DMS53 treated with DMSO at 0.1 percent for 48 hours (cell line): ENCODE measurements around the gene UBR4.
"Not testable (repeated sequence)": the region's sequence is repeated elsewhere in the genome, so short reads cannot be mapped to it uniquely, and the experiment has no call there.

Experiments
- DNase-seq: peaks from one replicate; lab custom pipeline; 2025; ENCODE audit not compliant: unreplicated experiment; lab: John Stamatoyannopoulos, UW

The UBR4 gene

DNA sequence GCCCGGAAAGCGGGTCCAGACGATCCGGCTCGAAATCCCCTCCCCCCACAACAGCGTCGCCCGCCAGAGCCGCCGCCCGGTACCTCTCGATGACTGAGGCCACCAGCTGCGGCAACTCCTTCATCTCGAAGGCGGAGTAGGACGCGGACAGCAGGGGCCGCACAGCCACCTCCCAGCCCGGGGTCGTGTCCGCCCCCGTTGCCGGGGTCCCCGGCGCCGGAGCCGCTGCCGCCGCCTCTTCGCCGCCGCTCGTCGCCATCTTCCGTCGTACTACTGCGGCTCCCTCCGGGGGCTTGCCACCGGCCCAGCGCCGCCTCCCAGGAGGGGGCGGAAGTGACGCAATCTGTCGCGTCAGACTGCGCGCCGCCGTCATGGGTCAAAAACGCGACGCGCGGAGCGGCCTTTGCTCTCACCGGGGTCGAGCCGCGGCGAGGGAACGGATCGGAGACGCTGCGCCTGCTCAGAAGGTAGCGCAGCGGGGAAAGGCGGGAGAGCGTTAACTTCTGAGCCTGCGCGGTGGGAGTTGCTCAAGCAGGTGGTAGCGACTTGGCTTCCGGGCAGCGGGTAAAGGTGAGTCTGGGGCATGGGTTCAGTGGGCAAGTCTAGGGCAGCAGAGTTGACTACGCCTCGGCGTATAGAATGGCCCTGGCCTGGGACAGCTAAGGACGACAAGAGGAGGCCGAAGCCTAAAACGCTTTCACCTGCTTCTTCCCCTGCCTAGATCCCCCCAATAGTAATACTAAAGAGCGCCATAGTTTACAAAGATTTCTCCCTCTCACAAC lies at the start of gene UBR4:
UBR4 (minus strand) TSS at position 277 of the 782 bp plus-strand sequence; CDS start at position 259, 18 bp downstream.
- peak; percentile 98 for DNase-seq

DNA sequence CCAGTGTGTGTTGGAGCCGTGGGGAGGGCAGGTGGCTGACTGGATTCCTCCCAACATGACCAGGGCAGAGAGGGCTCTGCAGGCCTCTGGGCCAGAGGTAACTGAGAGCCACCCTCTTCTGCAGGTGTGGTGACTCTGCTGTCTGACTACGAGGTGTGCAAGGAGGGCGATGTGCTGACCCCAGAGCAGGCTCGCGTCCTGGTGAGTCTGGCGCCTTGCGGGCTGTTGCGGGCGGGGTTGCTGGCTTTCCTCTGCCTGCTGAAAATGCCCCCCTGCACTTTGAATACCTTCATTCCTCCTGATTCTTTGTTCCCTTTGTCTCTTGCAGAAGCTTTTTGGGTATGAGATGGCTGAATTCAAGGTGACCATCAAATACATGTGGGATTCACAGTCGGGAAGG lies 48.3 kb upstream of the UBR4 start:
- no peak for DNase-seq

DNA sequence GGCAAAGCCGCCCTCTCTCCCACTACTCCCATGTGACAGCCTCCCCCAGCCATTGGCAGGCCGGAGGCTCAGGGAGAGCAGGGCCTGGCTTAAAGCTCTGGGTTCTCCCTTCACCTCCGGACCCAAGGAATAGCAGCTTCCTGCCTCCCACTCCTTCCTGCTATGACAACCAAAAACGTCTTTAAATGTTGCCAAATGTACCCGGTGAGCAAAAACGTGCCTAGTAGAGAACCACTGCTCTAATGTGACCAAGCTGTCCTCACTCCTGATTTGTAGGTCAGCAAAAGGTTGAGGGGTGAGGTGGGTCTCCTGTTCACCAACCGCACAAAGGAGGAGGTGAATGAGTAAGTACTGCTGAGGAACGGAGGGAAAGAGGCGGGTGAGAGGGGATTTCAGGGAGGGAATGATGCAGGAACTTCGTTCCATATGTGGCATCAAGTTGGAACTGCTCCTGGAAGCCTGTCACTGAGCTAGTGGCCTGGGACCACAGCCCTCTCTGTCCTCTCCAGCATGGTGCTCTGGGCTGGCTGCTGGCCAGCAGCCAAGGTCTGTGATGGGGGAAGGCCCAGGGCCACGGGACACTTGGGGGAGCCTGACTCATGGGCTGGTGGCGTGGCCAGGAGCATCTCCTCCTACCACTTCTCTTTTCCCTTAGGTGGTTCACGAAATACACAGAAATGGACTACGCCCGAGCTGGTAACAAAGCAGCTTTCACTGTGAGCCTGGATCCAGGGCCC lies 47.3 kb upstream of the UBR4 start:
- DNase-seq = no peak

DNA sequence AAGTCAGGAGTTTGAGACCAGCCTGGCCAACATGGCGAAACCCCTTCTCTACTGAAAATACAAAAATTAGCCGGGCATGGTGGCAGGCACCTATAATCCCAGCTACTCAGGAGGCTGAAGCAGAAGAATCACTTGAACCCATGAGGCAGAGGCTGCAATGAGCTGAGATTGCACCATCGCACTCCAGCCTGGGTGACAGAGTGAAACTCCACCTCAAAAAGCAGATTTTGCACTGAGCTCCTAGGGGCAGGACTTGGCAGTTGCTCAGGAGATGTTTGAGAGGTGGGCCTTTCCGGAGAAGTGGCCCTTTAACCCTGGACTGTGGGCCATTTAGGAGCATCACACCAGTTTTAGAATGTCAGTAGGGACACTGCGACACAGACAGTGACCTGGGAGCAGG lies 46.2 kb upstream of the UBR4 start:
- DNase-seq = not testable (repeated sequence)

DNA sequence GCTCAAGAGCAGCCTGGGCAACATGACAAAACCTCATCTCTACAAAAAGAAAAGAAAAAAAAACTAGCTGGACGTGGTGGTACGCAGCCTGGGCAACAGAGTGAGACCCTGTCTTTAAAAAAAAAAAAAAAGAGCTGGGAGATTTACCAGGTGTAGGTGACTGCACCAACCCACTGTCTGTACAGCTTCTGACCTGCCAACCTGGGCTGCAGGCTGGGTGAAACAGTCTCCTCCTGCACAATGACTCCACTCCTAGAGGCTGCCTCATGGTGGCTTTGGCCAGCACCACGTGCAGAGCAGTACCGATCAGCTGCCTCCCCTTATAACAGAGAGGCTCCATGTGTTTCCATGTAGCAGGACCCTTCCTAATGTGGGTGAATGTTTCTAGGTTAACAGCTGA lies 45.2 kb upstream of the UBR4 start:
- no peak for DNase-seq

DNA sequence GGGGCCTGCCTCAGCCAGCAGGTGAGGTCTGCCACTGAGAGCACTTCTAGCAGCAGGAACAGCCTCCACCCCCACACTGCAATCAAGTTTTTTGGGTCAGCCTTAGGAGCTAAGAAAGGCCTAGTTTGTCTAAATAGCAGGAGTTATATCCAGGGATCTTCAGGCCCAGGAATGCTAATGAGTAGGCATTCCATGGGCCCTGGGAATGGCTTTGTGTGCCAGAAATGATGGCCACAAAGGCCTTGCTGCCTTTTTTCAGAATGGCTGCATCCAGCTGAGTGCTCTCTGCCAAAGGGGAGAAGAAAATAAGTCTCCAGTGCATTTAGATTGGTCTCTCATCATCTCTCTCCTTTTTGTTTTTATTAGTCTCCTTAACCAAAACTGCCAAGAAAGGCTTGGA lies 44.4 kb upstream of the UBR4 start:
- no peak for DNase-seq

DNA sequence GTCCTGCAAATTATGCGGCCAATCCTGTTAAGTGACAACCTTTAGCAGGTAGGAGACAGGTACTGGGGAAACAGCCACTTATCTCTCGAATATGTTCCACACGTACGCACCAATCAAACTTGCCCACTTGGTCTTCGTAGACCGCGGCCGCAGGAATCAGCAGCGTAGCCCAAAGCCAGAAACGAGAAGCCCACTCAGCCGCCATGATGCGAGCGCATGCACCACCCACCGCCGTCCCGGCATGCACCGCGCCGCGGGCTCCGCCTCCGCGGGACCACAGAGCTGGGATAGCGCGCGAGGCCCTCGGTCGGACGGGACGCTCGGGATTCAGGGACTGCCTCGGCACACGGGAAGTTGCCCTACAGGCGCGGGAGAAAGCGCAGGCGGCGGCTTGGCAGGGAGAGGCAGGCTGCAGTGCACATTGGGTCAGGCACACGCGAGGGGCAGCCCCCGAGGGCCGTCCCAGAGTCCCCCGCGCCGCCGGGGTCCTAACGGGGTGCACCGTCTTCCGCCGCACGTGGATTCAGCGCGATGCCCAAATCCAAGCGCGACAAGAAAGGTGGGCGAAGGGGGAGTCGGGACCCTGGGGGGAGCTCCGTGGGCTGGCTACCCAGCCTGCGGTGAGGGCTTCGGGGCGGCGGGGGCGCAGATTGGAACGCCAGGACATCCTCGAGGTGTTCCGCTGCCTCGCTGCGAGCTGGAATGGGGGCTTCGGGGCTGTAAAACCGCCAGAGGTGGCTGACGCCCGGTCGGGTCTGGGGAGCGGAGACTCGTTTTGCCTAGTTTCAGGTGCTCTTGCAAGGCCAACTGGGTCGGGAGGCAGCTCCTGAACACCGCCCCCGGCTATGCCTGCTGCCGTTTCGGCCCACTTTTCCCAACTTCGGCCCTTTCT lies 41.5 kb upstream of the UBR4 start, which contains the start of the genes EMC1 and MRTO4:
EMC1 (minus strand) TSS at position 220 of the 892 bp plus-strand sequence; CDS start at position 205, 15 bp downstream.
MRTO4 (plus strand) TSS at position 501 of the 892 bp plus-strand sequence; CDS start at position 532, 31 bp downstream.
- DNase-seq = peak; percentile 71

DNA sequence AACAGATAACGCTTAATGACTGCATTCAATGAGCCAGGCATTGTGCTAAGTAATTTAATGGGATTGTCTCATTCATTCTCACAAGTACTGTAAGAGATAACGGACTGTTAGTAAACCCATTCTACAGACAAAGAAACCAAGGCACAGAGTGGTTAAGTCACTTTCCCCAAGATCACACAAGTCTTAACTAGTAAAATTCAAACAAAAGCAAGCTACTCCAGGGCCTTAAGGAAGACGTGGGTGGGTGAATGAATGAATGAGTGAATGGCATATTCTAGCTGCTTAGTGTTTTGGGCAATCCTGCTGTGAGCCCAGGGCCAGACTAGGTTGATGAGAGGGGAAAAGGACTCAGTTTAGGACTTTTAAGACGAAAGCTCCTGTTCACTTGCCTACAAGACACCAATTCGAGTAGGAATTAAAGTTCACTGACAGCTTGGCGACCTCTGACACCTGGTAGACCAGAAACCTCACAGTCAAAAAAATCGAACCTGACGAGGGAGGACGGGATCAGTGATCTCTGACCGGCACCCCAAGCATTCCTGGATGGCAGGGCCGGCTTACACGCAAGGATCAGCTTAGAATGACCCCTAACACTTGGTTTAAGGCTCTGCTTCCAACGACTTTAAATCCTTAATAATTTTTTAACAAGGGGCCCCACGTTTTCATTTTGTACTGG lies 40.7 kb upstream of the UBR4 start:
- no peak for DNase-seq

DNA sequence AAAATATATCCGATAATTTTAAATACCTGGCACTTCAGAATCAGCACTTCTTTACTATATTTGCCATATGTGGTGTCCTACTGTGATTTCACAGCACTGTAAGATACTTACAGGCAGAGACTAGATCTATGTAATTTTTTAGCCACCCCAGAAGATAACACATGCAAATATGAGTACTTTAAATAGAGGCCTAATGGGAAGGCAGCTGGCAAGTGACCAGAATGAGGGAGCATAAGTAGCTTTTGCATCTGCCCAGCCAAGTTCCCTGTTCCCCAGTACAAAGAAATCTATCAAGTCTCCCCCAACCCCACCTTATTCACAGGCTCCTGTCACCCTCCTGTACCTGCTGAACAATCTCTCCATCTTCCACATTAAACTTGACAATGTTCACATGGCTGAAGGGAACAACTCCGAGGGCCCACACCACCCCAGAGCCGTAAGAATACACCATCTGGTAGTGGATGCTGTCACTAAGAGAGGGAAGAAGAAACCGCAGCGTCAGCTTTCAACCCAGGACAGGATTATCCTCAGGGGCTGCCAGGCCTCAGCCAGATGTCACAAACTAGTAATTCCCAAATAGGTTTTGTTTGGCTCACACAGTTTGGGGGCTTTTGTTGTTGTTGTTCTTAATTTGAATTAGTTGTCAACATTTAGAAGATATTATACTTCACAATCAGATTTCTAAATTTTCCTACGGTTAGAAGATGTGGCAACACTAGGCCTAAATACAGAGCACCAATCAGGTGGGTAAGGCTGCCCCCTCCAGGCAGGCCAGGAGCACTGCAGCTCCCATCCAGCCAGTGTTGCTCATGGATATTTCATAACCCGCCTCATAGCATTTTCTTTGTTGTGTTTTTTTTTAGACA lies 30.8 kb upstream of the UBR4 start:
- peak; percentile 44 for DNase-seq

DNA sequence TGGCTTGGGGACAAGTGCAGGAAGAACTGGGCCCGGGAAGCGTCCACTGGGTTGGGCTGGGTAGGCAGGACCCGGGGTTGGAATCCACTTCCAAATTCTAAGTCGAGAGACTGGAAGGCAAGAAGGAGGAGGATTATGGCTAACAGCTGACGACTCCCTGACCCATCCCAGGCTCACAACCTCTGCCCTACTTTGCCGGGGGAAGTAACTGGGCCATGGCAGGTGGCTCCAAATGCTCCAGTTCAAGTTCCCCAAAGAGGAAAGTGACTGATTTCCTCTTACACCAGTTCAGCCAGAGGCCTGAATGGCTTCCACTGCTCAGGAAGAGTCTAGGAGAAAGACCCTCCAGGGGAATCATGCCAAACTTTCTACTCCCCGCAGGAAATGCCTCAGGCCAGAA lies 29.8 kb upstream of the UBR4 start:
- no peak for DNase-seq

DNA sequence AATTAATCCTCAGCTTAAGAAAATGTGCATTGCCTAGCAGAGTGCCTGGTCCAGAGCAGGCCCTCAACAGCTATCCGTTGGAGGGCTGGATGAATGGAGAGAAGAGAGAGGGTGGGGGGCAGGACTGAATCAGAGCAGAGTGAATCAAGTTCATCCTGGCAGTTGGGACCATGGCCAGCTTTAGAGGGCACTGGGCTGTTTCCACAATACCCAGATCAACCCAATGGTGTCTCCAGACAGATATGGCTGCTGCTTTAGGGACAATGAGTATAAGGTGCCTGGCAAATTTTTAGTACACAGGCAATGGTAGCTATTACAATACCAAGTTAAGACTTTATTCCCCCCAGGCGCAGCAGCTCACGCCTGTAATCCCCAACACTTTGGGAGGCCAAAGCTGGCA lies 24.2 kb upstream of the UBR4 start:
- DNase-seq = no peak

DNA sequence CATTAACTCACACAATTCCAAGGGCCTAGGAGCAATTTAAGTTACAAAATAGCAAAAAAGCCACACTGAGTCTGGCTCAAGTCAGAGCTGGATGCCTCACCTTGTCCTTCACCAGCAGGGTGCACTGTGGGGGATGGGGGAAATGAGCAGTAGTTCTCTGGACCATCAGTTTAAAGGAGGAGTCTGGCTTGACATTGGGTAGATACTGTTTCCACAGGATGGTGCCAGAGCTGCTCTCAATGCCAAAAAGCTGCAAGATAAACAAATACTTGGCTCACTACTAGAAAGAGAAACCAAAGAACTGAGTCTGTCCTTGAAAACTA lies 22.4 kb upstream of the UBR4 start:
- no peak for DNase-seq

DNA sequence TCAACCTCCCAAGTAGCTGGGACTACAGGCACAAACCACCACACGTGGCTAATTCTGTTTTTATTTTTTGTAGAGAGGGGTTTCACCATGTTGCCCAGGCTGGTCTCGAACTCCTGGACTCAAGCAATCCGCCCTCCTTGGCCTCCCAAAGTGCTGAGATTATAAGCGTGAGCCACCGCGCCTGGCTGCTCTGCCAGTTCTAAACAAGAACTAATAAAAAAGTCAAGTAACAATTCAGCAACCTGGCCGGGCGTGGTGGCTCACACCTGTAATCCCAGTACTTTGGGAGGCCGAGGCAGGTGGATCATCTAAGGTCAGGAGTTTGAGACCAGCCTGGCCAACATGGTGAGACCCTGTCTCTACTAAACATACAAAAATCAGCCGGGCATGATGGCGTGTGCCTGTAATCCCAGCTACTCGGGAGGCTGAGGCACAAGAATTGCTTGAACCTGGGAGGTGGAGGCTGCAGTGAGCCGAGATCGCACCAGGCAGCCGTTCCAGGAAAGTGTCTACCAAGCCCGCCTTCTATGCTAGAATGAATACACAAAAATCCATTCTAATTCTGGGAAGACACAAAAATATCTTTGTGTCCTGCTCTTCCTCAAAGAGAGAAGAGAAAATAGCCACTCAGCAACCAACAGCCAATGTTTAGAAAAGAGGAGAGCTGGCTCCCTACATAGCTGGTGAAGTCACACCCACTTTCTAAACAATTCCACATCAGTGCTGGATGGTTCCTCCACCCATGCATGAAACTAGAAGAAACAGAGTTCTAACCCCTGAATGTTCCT lies 21.9 kb upstream of the UBR4 start:
- DNase-seq = not testable (repeated sequence)

DNA sequence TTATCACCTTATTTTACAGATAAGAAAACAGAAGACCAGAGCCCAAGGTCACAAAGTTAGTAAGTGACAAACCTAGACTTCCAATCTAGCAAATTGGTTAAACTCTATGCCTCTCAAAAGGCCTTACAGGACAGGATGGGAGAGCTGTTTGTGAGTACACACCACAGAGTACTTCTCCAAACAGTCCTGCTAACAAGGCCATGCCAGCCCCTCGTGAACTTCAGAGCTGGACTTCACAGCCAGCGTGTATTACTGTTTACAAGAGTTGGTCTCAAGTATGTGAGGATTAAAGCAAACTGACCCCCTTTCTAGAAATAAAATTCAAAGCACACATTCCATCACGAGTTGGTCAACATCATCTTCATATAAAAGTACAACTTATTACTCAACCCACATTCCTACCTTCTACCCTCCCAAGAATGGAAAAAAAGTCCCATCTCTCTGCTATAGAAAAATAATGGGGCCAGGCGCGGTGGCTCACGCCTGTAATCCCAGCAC lies 19.8 kb upstream of the UBR4 start:
- DNase-seq = no peak

DNA sequence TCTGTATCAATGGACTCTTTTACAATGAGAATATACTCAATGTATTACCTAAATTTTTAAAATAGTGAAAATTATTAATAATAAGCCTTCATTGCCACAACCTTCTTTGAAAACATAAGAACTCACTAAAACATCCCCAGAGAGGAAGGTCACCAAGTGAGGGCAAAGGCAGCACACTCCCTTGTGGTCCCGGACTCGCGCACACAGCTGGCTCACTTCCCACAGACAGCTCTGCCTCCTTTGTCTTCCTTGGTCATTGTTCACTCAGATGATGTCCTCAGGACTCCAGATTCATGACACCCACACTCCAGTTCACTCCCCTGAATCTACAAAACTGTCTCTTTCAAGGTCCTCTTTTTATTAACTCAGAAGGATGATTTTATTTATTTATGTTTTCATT lies 19.2 kb upstream of the UBR4 start:
- DNase-seq = no peak

DNA sequence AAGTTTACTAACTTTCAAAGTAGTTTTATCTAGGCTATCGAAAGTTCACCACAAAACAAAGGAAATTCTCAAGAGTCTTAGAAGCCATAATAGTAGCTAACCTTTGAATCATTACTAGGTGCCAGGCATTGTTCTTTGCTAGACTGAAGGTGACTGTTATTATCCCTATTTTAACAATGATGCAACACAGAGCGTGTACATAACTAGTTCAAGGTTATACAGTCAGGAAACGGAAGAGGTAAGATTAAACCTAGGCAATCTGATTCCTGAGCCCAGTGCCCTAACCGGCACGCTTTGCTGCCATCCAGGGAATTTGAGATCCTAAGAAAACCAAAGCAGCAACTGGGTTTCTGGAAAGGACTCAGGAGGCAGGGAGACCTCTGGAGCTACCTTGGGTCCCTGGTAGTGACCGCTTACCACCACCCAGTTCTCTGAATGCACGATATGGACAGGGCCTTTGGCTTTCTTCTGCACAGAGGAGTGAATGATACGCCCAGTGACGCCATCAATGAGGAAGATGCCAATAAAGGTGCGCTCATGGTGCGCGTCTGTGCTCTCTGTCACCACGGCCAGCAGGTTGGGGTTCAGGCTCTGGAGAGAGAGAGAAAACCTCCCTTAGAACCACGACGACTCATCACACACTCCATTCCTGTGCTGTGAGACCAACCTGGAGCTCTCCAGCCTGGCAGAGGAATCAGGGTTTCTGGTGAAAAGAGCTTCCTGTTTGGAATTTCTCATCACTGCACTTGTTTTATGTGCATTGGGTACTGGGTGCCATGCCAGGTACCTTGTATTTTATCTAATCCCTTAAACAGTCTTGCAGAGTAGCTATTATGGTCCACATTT lies 13.1 kb upstream of the UBR4 start:
- no peak for DNase-seq

DNA sequence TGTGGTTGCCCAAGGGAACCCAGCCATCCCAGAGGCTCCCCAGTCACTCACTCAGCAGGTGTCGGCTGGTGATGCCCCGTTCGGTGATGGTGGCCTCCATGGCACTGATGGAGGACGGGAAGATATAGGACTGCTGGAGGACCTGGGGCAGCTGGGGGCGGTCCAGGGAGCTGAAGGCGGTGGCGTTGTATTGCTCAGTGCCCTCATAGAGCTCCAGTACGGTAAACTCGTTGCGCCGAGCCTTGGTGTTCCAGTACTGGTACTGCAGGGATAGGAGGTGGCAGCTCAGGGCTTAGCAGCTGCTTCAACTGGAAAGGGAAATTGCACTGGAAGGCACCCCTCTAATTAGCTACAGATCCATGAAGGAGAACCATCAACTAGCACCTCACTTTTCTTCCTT lies 12.5 kb upstream of the UBR4 start:
- no peak for DNase-seq

DNA sequence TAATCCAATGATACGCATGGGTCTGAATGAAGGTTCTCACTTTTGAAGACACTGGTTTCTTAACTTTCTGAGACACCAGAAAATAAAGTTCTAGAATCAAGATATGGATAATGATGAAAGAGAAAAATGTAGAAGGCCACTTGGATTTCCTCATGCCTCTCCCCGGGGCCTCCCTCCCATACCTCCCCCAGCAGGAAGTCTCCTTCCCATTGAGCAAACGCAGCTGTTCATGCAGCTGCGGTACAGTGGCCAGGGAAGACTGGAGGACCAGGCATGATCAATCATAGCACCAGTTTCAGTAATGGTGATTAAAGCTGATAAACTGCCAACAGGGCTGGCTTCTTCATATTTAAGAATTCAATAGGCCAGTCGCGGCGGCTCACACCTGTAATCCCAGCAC lies 10.9 kb upstream of the UBR4 start:
- DNase-seq = peak; percentile 22
